ENCODE measurements around the gene SPSB4. TPM values are rescaled to one million over a fixed set of nuclear protein-coding genes. Genes with fewer than 3 reads are reported as not detected.

The SPSB4 gene
- polyA plus RNA-seq, 3 donors = 13.7 to 17.5 (median 14.1) TPM

- no peak for DNase-seq (ENCODE audit: low read depth in 3 of 3, low spot score in 2 of 3)
Measured at GRCh38 chr3:141093397-141093796, 42.2 kb downstream of the SPSB4 start.

DNA sequence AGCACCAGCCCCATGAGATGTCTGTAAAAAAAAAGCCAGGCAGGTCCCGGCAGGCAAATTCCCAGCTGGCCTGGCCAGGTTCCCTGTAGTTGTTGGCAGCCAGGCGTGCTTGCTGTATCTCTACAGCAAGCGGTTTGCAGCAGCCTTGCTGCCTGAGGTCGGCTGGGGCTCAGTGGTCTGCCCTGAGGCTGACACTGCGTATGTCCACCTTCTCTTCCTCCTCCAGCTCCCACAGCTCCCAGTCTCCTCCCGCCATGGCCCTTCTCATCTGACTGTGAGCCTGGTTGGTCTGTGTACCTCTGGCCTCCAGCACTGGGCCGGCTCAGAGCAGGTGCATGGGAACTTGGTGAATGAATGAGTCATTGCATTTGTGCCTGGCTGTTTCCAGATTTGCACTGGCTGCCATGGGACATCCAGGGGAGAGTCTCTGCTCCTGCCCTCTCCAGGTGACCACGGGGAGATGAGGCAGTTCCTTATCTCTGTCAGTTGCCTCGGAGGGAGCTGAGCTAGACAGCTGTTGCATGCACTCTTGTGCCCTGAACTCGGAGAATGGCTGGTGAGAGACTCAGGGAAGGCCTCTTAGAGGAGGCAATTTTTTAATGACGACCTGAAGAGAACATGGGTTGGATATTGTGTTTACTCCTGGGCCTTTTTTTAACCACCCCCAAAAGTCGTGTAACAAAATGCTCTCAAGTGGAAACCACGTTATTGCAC lies 43.0 kb downstream of the SPSB4 start:
- no peak for DNase-seq (ENCODE audit: low read depth in 3 of 3, low spot score in 2 of 3)

DNA sequence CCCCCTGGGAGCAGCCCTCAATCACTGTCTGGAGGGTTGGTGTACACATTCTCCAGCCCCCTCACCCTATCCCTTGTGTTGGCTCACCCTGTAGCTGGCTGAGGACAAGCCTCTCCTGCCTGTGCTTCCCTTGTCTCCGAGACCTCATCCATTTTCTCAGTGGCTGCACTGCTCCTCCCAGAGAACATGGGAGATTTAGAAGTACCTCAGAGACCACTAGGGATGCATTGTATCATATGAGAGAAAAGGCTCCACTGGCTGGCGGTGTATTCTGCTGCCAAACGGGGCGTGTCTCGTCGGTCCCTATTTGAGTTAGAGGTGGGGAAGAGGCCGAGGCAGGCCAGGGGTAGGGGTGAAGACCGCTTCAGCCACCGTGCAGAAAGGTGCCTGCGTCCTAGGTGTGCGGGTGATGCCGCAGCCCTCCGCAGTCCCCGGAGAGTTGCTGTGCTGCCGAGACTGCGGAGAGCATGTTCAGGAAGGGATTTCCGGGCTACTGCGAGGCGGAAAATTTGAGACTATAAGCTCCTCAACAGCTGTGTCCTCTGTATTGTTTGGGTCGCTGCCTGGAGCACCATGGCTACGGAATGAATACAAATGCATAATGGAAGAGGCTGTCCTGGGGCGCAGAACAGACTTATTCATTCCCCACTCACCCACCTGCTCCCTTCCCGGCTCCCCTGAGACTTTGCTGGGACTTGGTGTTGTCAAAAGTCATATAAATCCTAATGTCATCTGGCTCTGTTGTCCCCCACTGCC lies 43.8 kb downstream of the SPSB4 start:
- DNase-seq (ENCODE audit: low read depth in 3 of 3, low spot score in 2 of 3) = no peak

GRCh38 chr3:141095546-141095937 lies 44.4 kb downstream of the SPSB4 start:
- DNase-seq (ENCODE audit: low read depth in 3 of 3, low spot score in 2 of 3) = no peak

DNA sequence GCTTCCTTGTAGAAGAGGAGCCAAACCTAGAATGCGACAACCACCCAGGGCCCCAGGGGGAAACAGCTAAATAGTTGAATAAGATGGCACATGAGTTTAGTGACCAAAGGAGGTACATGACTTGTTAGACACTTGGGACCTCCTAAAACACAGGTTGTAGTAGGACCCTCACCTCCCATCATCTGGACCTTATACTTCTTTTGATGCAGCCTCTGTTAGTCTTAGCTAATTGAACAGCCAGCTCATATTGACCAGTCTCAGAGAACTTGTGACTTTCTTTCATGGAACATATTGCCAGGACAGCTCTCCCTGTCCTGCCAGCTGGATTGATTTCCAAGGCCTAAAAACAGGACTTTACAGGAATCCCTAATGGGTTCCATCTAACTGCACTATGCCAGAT lies 45.0 kb downstream of the SPSB4 start:
- DNase-seq (ENCODE audit: low read depth in 3 of 3, low spot score in 2 of 3) = no peak

DNA sequence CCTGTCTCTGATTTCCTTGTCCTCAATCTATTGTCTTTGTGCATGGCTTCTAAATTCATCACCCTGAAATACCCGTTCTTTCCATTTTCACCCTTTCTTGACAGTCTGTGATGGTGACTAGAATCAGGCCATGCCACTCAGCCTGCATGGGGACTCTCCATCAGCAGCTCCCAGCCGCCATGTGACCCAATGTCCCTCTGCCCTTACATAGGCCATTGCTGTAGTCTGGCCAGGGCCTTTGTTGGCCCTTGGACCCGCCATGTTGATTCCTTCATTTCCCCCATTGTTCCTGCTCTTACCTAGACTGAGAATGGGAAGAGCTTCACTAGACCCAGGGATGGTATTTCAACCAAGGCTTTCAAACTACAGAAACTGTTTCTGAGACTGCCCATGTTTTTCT lies 45.8 kb downstream of the SPSB4 start:
- DNase-seq (ENCODE audit: low read depth in 3 of 3, low spot score in 2 of 3) = no peak

GRCh38 chr3:141100112-141100511 lies 49.0 kb downstream of the SPSB4 start:
- DNase-seq (ENCODE audit: low read depth in 3 of 3, low spot score in 2 of 3) = no peak

- DNase-seq (ENCODE audit: low read depth in 3 of 3, low spot score in 2 of 3) = no peak
Measured at GRCh38 chr3:141100531-141101320, 49.6 kb downstream of the SPSB4 start.

DNA sequence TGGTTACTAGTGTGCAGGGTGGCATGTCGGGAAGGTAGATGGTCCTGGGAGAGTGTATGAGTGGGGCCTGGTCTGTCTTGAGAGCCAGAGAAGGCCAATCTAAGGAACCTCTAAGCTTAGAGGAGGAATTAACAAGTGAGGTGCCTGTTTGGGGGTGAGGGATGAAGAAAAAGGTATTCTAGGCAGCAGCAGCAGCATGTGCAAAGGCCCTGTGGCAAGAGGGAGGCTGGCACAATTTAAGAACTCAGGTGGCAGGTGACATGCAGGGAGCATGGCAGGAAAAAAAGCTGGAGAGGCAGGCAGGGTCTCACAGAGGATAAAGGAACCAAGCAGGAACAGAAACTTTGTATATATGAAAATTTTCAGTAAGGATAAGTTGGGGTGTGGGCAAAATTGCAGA lies 51.2 kb downstream of the SPSB4 start:
- DNase-seq (ENCODE audit: low read depth in 3 of 3, low spot score in 2 of 3) = no peak

GRCh38 chr3:141103067-141103466 lies 51.9 kb downstream of the SPSB4 start:
- DNase-seq (ENCODE audit: low read depth in 3 of 3, low spot score in 2 of 3) = no peak

- DNase-seq (ENCODE audit: low read depth in 3 of 3, low spot score in 2 of 3) = no peak
Measured at GRCh38 chr3:141103503-141103902, 52.4 kb downstream of the SPSB4 start.

- no peak for DNase-seq (ENCODE audit: low read depth in 3 of 3, low spot score in 2 of 3)
Measured at GRCh38 chr3:141104151-141104821, 53.1 kb downstream of the SPSB4 start.

GRCh38 chr3:141105828-141106628 lies 54.9 kb downstream of the SPSB4 start:
- DNase-seq (ENCODE audit: low read depth in 3 of 3, low spot score in 2 of 3) = peak in 1 of 3 donors; percentile 76

DNA sequence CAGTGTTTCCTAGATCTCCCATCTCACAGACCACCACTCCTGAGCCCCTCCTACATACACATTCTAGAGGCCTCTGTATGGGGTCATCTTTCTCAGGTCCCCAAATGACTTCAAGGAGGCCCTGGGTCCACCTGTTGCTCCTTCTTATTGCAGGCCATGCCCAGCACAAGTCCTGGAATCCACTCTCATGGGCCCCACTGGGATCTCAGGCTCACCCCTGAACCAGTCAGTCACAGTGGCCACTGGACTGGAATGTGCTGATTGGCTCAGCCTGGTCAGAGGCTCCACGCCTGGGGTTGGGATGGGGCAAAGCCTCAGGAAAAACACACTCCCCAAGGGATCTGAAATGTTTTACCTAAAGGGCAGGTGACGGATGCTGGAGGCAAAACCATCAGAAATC lies 55.7 kb downstream of the SPSB4 start:
- DNase-seq (ENCODE audit: low read depth in 3 of 3, low spot score in 2 of 3) = no peak

- DNase-seq (ENCODE audit: low read depth in 3 of 3, low spot score in 2 of 3) = no peak
Measured at GRCh38 chr3:141108039-141108438, 56.9 kb downstream of the SPSB4 start.

GRCh38 chr3:141109751-141110150 lies 58.6 kb downstream of the SPSB4 start:
- no peak for DNase-seq (ENCODE audit: low read depth in 3 of 3, low spot score in 2 of 3)

- no peak for DNase-seq (ENCODE audit: low read depth in 3 of 3, low spot score in 2 of 3)
Measured at GRCh38 chr3:141110322-141110721, 59.2 kb downstream of the SPSB4 start.

- no peak for DNase-seq (ENCODE audit: low read depth in 3 of 3, low spot score in 2 of 3)
Measured at GRCh38 chr3:141111364-141112155, 60.4 kb downstream of the SPSB4 start.

DNA sequence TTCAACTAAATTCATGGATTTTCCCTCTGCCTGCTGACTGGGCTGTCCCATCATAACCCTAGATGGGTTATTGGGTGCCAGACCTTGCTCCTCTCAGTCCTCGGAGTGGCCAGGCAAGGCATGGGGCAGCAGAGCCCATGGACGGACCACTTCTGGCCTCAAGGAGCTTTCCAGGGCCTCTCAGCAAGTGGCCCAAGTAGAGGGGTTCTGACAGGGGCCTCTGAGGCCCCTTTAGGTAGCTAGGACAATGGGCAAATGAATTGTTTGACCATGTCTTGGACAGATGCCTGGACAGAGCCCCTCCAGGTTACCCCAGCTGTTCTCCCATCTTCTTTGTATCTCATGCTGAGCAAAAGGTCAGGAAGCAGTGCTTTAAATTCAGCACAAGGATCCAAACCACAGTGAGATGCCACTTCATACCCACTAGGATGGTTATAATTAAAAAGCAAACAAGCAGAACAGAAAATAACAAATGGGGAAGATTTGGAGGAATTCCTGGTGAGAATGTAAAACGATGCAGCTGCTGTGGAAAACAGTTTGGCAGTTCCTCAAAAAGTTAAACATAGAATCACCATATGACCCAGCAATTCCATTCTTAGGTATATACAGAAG lies 61.6 kb downstream of the SPSB4 start:
- DNase-seq (ENCODE audit: low read depth in 3 of 3, low spot score in 2 of 3) = no peak
